NCI-H146 treated with DMSO at 0.1 percent for 48 hours (cell line): ENCODE data around the gene VRK3.
A peak's percentile ranks its signal among the peaks of the same experiment; 100 is the strongest.

Experiments
- DNase-seq: peaks from one replicate; lab custom pipeline; 2025; ENCODE audit not compliant: unreplicated experiment; lab: John Stamatoyannopoulos, UW

Gene VRK3

GRCh38 chr19:49932731-49933131 is 92.4 kb downstream of the VRK3 start:
- no peak for DNase-seq

- no peak for DNase-seq
These were observed 93.1 kb downstream of the VRK3 start for GRCh38 chr19:49932041-49932451.

- no peak for DNase-seq
These were observed 93.7 kb downstream of the VRK3 start for GRCh38 chr19:49931293-49932040.

GRCh38 chr19:49930483-49931011 is 94.6 kb downstream of the VRK3 start:
- no peak for DNase-seq

GRCh38 chr19:49929611-49930482 is 95.3 kb downstream of the VRK3 start:
- DNase-seq, result peak; percentile 96

- DNase-seq, result peak; percentile 95
These were observed 96.0 kb downstream of the VRK3 start, which contains the start of the genes ATF5 and NUP62 for GRCh38 chr19:49929121-49929610. Gene ATF5, plus strand, starts transcription at chr19:49929205. Its CDS starts 1,646 bp downstream, at chr19:49930851. Gene NUP62, minus strand, starts transcription at chr19:49929504. Its CDS starts 19,697 bp downstream, at chr19:49909807.

- DNase-seq, result no peak
These were observed 97.5 kb downstream of the VRK3 start for GRCh38 chr19:49927526-49928264.

GRCh38 chr19:49926515-49926914 is 98.7 kb downstream of the VRK3 start:
- DNase-seq, result no peak
